Measurements from ENCODE around the gene COL6A3.

COL6A3 gene

GRCh38 chr2:237312021-237312755 lies 101.8 kb downstream of the COL6A3 start:
- H3K27ac Mint-ChIP-seq = no peak overlapping the region
- H3K27me3 Mint-ChIP-seq (ENCODE audit: low read depth, poor library complexity) = peaks cover 3% of the 10 kb centered on the region
- no peak for DNase-seq
- no peaks in the 10 kb centered on the region for H3K9me3 Mint-ChIP-seq
- no peaks in the 10 kb centered on the region for H3K36me3 Mint-ChIP-seq (ENCODE audit: low read depth)
- H3K4me1 Mint-ChIP-seq = peaks cover 55% of the 10 kb centered on the region
- no peak overlapping the region for H3K4me3 Mint-ChIP-seq
- no peak for TF ChIP-seq CTCF (IDR thresholded peaks at IDR 0.05)

GRCh38 chr2:237310515-237311114 lies 103.3 kb downstream of the COL6A3 start:
- no peak for TF ChIP-seq CTCF (IDR thresholded peaks at IDR 0.05)
- no peaks in the 10 kb centered on the region for H3K36me3 Mint-ChIP-seq (ENCODE audit: low read depth)
- peaks cover 3% of the 10 kb centered on the region for H3K27me3 Mint-ChIP-seq (ENCODE audit: low read depth, poor library complexity)
- H3K4me1 Mint-ChIP-seq = peaks cover 39% of the 10 kb centered on the region
- DNase-seq = no peak
- no peak overlapping the region for H3K27ac Mint-ChIP-seq
- no peak overlapping the region for H3K4me3 Mint-ChIP-seq
- H3K9me3 Mint-ChIP-seq = no peaks in the 10 kb centered on the region

- DNase-seq = no peak
- TF ChIP-seq CTCF (IDR thresholded peaks at IDR 0.05) = no peak
- H3K27ac Mint-ChIP-seq = no peak overlapping the region
- peaks cover 3% of the 10 kb centered on the region for H3K27me3 Mint-ChIP-seq (ENCODE audit: low read depth, poor library complexity)
- H3K36me3 Mint-ChIP-seq (ENCODE audit: low read depth) = peaks cover 2% of the 10 kb centered on the region
- peaks cover 27% of the 10 kb centered on the region for H3K4me1 Mint-ChIP-seq
- no peak overlapping the region for H3K4me3 Mint-ChIP-seq
- peaks cover 10% of the 10 kb centered on the region for H3K9me3 Mint-ChIP-seq
Observed at GRCh38 chr2:237309416-237309815, 104.5 kb downstream of the COL6A3 start.

- H3K4me3 Mint-ChIP-seq = no peak overlapping the region
- H3K4me1 Mint-ChIP-seq = peaks cover 23% of the 10 kb centered on the region
- DNase-seq = no peak
- no peak for TF ChIP-seq CTCF (IDR thresholded peaks at IDR 0.05)
- H3K27me3 Mint-ChIP-seq (ENCODE audit: low read depth, poor library complexity) = peaks cover 3% of the 10 kb centered on the region
- peaks cover 14% of the 10 kb centered on the region for H3K9me3 Mint-ChIP-seq
- peaks cover 6% of the 10 kb centered on the region for H3K36me3 Mint-ChIP-seq (ENCODE audit: low read depth)
- no peak overlapping the region for H3K27ac Mint-ChIP-seq
Observed at GRCh38 chr2:237309011-237309410, 105.0 kb downstream of the COL6A3 start.

- no peak for TF ChIP-seq CTCF (IDR thresholded peaks at IDR 0.05)
- H3K9me3 Mint-ChIP-seq = peaks cover 26% of the 10 kb centered on the region
- DNase-seq = no peak
- H3K4me1 Mint-ChIP-seq = peaks cover 8% of the 10 kb centered on the region
- no peak overlapping the region for H3K4me3 Mint-ChIP-seq
- peaks cover 14% of the 10 kb centered on the region for H3K36me3 Mint-ChIP-seq (ENCODE audit: low read depth)
- peaks cover 3% of the 10 kb centered on the region for H3K27me3 Mint-ChIP-seq (ENCODE audit: low read depth, poor library complexity)
- no peak overlapping the region for H3K27ac Mint-ChIP-seq
Observed at GRCh38 chr2:237307474-237307873, 106.5 kb downstream of the COL6A3 start.

GRCh38 chr2:237306787-237307170 lies 107.2 kb downstream of the COL6A3 start:
- DNase-seq = no peak

More at GRCh38 chr2:237306787-237307170, 107.2 kb downstream of the COL6A3 start:
- H3K27ac Mint-ChIP-seq = no peak overlapping the region
- H3K9me3 Mint-ChIP-seq = peaks cover 33% of the 10 kb centered on the region
- H3K4me1 Mint-ChIP-seq = peaks cover 8% of the 10 kb centered on the region
- no peak overlapping the region for H3K4me3 Mint-ChIP-seq
- TF ChIP-seq CTCF (IDR thresholded peaks at IDR 0.05) = no peak
- H3K36me3 Mint-ChIP-seq (ENCODE audit: low read depth) = peaks cover 17% of the 10 kb centered on the region
- H3K27me3 Mint-ChIP-seq (ENCODE audit: low read depth, poor library complexity) = peaks cover 3% of the 10 kb centered on the region
